ENCODE results near the gene RARB. TPM values are rescaled to one million over a fixed set of nuclear protein-coding genes. Genes with fewer than 3 reads are reported as not detected.

RARB gene
- total RNA-seq, 4 donors from 2014 or later, result 0.34 to 1.6 (median 1.0) TPM

GRCh38 chr3:25557694-25558093 is 129.6 kb downstream of the RARB start:
- TF ChIP-seq CTCF (IDR thresholded peaks at IDR 0.05; ENCODE audit: low read depth), result no peak

- no peak for TF ChIP-seq CTCF (IDR thresholded peaks at IDR 0.05; ENCODE audit: low read depth)
Measured at GRCh38 chr3:25558121-25558520, 130.1 kb downstream of the RARB start.

- no peak for TF ChIP-seq CTCF (IDR thresholded peaks at IDR 0.05; ENCODE audit: low read depth)
Measured at GRCh38 chr3:25558796-25559195, 130.7 kb downstream of the RARB start.

GRCh38 chr3:25563601-25564000 is 135.5 kb downstream of the RARB start:
- no peak for TF ChIP-seq CTCF (IDR thresholded peaks at IDR 0.05; ENCODE audit: low read depth)

GRCh38 chr3:25564075-25564474 is 136.0 kb downstream of the RARB start:
- no peak for TF ChIP-seq CTCF (IDR thresholded peaks at IDR 0.05; ENCODE audit: low read depth)

GRCh38 chr3:25565807-25566206 is 137.7 kb downstream of the RARB start:
- TF ChIP-seq CTCF (IDR thresholded peaks at IDR 0.05; ENCODE audit: low read depth), result no peak

- TF ChIP-seq CTCF (IDR thresholded peaks at IDR 0.05; ENCODE audit: low read depth), result no peak
Measured at GRCh38 chr3:25566358-25566920, 138.4 kb downstream of the RARB start.

Data from subcutaneous adipose tissue (tissue), 4 donors.